WTC11 (cell line): ENCODE results near the gene JMJD6. TPM values are rescaled to one million over a fixed set of nuclear protein-coding genes. Genes with fewer than 3 reads are reported as not detected.

Experiments used
- ATAC-seq: fragments of 200-7000 bp; cut with Tn5 transposase; 2 replicates; pipeline ENCODE4 v1.10.0; 2021; ENCODE audit warnings: mild to moderate bottlenecking, moderate library complexity
- CTCF ChIA-PET: fragments of 300-600 bp; sonication (Branson Sonifier 250); formaldehyde crosslinking; loops from one replicate; lab custom pipeline; 2021; ENCODE audit warnings: antibody characterized with exemption; lab: Charles Lee
- POLR2A ChIA-PET: fragments of 350-600 bp; sonication (Branson Sonifier 250); formaldehyde crosslinking; loops from one replicate; lab custom pipeline; 2021; ENCODE audit warnings: antibody characterized with exemption; lab: Charles Lee
- DNase-seq: peaks from one replicate; pipeline ENCODE4 v3.0.0; 2021; ENCODE audit warnings: low spot score
- H3K27ac Mint-ChIP-seq: 2 replicates; pipeline ENCODE4 v1.8.0; 2021; ENCODE audit warnings: mixed read lengths
- H3K27me3 Mint-ChIP-seq: 2 replicates; pipeline ENCODE4 v1.8.0; 2021; ENCODE audit warnings: low read depth, mild to moderate bottlenecking, moderate library complexity, mixed read lengths
- H3K36me3 Mint-ChIP-seq: 2 replicates; pipeline ENCODE4 v1.8.0; 2021; ENCODE audit warnings: mixed read lengths
- H3K4me1 Mint-ChIP-seq: 2 replicates; pipeline ENCODE4 v1.8.0; 2022; ENCODE audit warnings: mixed read lengths
- H3K4me3 Mint-ChIP-seq: 2 replicates; pipeline ENCODE4 v1.8.0; 2021; ENCODE audit warnings: mild to moderate bottlenecking, moderate library complexity, mixed read lengths
- H3K9me3 Mint-ChIP-seq: 2 replicates; pipeline ENCODE4 v1.8.0; 2021; ENCODE audit warnings: mixed read lengths
- CBFB ChIP-seq: sonication (generic); formaldehyde crosslinking; IDR thresholded peaks from 2 replicates; pipeline ENCODE4 v1.8.1; 2022; ENCODE audit warnings: mild to moderate bottlenecking, low read depth, missing genetic modification reagents
- FOXK1 ChIP-seq: sonication (generic); formaldehyde crosslinking; IDR thresholded peaks from 2 replicates; pipeline ENCODE4 v1.8.0; 2022; ENCODE audit warnings: mild to moderate bottlenecking, moderate library complexity, missing genetic modification reagents
- GABPB1 ChIP-seq: sonication (generic); formaldehyde crosslinking; IDR thresholded peaks from 2 replicates; pipeline ENCODE4 v1.8.1; 2023; ENCODE audit warnings: mild to moderate bottlenecking, missing genetic modification reagents
- KAT7 ChIP-seq: sonication (generic); formaldehyde crosslinking; IDR thresholded peaks from 2 replicates; pipeline ENCODE4 v1.8.1; 2023; ENCODE audit warnings: missing genetic modification reagents, mild to moderate bottlenecking, borderline replicate concordance
- NFE2L1 ChIP-seq: sonication (generic); formaldehyde crosslinking; IDR thresholded peaks from 2 replicates; pipeline ENCODE4 v1.8.1; 2023; ENCODE audit warnings: missing genetic modification reagents
- NR1H2 ChIP-seq: sonication (generic); formaldehyde crosslinking; IDR thresholded peaks from 2 replicates; pipeline ENCODE4 v1.9.0; 2021; ENCODE audit warnings: mild to moderate bottlenecking, moderate library complexity, missing genetic modification reagents
- NR2C2 ChIP-seq: sonication (generic); formaldehyde crosslinking; IDR thresholded peaks from 2 replicates; pipeline ENCODE4 v1.8.0; 2022; ENCODE audit warnings: mild to moderate bottlenecking, missing genetic modification reagents
- RORB ChIP-seq: fragments of 250-450 bp; sonication (Bioruptor Pico); IDR thresholded peaks from 2 replicates; pipeline ENCODE4 v1.9.0; 2021; ENCODE audit warnings: mild to moderate bottlenecking
- SMAD4 ChIP-seq: sonication (generic); formaldehyde crosslinking; IDR thresholded peaks from 2 replicates; pipeline ENCODE4 v1.8.0; 2022; ENCODE audit warnings: mild to moderate bottlenecking, missing genetic modification reagents
- TCF7 ChIP-seq: sonication (generic); formaldehyde crosslinking; IDR thresholded peaks from 2 replicates; pipeline ENCODE4 v1.8.0; 2022; ENCODE audit warnings: mild to moderate bottlenecking, low read depth, missing genetic modification reagents, moderate library complexity
- TP53 ChIP-seq: sonication (generic); formaldehyde crosslinking; IDR thresholded peaks from 2 replicates; pipeline ENCODE4 v1.8.1; 2023; ENCODE audit warnings: mild to moderate bottlenecking, missing genetic modification reagents
- ZNF263 ChIP-seq: sonication (generic); formaldehyde crosslinking; IDR thresholded peaks from 2 replicates; pipeline ENCODE4 v1.8.1; 2022; ENCODE audit warnings: low read depth, mild to moderate bottlenecking, moderate library complexity, missing genetic modification reagents
- total RNA-seq: library from RNA; stranded (reverse); gene quantifications from 3 replicates; pipeline ENCODE4 v1.2.3, GENCODE V29; 2021
- TF ChIP-seq, protein P1 (sequence below): sonication (generic); formaldehyde crosslinking; IDR thresholded peaks from 2 replicates; pipeline ENCODE4 v1.8.0; 2022; ENCODE audit warnings: missing genetic modification reagents
- TF ChIP-seq, protein P2 (sequence below): sonication (generic); formaldehyde crosslinking; IDR thresholded peaks from 2 replicates; pipeline ENCODE4 v1.8.1; 2023; ENCODE audit warnings: mild to moderate bottlenecking, moderate library complexity, missing genetic modification reagents
- TF ChIP-seq, protein P3 (sequence below): sonication (generic); formaldehyde crosslinking; IDR thresholded peaks from 2 replicates; pipeline ENCODE4 v1.8.0; 2023; ENCODE audit warnings: missing genetic modification reagents
- TF ChIP-seq, protein P4 (sequence below): fragments of 250-450 bp; sonication (Bioruptor Pico); IDR thresholded peaks from 2 replicates; pipeline ENCODE4 v2.1.2; 2022; ENCODE audit warnings: mild to moderate bottlenecking, moderate library complexity

The JMJD6 gene
- total RNA-seq, 1 experiment from 2014 or later: 21.6 TPM

DNA sequence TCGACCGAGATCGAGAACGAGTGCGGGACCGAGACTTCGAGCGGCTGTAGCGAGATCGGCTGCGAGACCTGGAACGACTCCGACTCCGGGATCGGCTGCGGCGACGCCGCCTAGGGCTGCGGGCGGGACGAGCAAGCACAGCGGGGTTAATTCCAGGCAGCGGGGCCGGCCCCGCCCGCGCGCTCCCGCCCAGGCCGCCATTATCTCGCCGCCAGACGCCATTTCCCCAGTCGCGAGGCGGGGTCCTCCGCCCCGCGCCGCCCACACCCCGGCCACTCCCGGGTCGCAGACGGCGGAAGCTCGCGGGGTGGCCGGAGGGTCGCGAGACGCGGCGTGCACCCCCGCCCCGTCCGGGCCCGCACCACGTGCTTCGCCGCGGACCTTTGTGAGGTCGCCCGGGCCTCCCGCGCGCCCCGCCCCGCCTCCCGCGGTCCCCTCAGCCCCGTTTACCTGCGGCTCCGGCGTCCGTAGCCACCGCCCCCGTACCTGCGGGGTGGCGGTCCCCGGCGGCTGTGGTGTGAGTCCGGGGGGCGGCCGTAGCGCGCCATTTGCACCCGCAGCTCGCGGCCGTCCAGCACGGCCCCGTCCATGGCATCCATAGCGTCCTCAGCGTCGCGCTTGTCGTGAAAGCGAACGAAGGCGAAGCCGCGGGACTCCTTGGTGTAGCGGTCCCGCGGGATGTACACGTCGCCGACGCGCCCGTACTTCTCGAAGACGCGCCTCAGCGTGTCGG is 10.1 kb upstream of the JMJD6 start:
- Mint-ChIP-seq H3K27ac (peak overlapping the region; percentile 98), H3K4me1 (peaks cover 42% of the 10 kb centered on the region), H3K4me3 (peak overlapping the region; percentile 99), H3K36me3 (peaks cover 48% of the 10 kb centered on the region), H3K27me3 (no peaks in the 10 kb centered on the region), H3K9me3 (no peaks in the 10 kb centered on the region)
- DNase-seq (peak; percentile 70), ATAC-seq (no peak; the same call in 1 of the 2 replicates)
- ChIA-PET CTCF (no interaction called here), POLR2A (interaction anchor here (3.1 kb wide), 1 partner anchor 9 kb away, joined by 28 read pairs; the partner anchor contains the start of genes JMJD6 and METTL23)
- no peak for TF ChIP-seq RORB
- TF ChIP-seq, protein P1, sequence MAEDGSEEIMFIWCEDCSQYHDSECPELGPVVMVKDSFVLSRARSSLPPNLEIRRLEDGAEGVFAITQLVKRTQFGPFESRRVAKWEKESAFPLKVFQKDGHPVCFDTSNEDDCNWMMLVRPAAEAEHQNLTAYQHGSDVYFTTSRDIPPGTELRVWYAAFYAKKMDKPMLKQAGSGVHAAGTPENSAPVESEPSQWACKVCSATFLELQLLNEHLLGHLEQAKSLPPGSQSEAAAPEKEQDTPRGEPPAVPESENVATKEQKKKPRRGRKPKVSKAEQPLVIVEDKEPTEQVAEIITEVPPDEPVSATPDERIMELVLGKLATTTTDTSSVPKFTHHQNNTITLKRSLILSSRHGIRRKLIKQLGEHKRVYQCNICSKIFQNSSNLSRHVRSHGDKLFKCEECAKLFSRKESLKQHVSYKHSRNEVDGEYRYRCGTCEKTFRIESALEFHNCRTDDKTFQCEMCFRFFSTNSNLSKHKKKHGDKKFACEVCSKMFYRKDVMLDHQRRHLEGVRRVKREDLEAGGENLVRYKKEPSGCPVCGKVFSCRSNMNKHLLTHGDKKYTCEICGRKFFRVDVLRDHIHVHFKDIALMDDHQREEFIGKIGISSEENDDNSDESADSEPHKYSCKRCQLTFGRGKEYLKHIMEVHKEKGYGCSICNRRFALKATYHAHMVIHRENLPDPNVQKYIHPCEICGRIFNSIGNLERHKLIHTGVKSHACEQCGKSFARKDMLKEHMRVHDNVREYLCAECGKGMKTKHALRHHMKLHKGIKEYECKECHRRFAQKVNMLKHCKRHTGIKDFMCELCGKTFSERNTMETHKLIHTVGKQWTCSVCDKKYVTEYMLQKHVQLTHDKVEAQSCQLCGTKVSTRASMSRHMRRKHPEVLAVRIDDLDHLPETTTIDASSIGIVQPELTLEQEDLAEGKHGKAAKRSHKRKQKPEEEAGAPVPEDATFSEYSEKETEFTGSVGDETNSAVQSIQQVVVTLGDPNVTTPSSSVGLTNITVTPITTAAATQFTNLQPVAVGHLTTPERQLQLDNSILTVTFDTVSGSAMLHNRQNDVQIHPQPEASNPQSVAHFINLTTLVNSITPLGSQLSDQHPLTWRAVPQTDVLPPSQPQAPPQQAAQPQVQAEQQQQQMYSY (CRISPR knock-in tag): peak; percentile 81
- peak; percentile 81 for TF ChIP-seq NR1H2
- TF ChIP-seq KAT7 (CRISPR knock-in tag): 0 out of 2 replicates have a peak, but pooled peaks have one; percentile 15
- TF ChIP-seq, protein P2, sequence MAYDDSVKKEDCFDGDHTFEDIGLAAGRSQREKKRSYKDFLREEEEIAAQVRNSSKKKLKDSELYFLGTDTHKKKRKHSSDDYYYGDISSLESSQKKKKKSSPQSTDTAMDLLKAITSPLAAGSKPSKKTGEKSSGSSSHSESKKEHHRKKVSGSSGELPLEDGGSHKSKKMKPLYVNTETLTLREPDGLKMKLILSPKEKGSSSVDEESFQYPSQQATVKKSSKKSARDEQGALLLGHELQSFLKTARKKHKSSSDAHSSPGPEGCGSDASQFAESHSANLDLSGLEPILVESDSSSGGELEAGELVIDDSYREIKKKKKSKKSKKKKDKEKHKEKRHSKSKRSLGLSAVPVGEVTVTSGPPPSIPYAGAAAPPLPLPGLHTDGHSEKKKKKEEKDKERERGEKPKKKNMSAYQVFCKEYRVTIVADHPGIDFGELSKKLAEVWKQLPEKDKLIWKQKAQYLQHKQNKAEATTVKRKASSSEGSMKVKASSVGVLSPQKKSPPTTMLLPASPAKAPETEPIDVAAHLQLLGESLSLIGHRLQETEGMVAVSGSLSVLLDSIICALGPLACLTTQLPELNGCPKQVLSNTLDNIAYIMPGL (CRISPR knock-in tag): peak; percentile 20; the same call in 1 of the 2 replicates
- TF ChIP-seq NFE2L1 (CRISPR knock-in tag): no peak
- TF ChIP-seq CBFB (CRISPR knock-in tag): no peak
- TF ChIP-seq NR2C2 (CRISPR knock-in tag): 0 out of 2 replicates have a peak, but pooled peaks have one; percentile 12
- no peak; the same call in 1 of the 2 replicates for TF ChIP-seq TCF7 (CRISPR knock-in tag)
- no peak for TF ChIP-seq GABPB1 (CRISPR knock-in tag)
- TF ChIP-seq, protein P3, sequence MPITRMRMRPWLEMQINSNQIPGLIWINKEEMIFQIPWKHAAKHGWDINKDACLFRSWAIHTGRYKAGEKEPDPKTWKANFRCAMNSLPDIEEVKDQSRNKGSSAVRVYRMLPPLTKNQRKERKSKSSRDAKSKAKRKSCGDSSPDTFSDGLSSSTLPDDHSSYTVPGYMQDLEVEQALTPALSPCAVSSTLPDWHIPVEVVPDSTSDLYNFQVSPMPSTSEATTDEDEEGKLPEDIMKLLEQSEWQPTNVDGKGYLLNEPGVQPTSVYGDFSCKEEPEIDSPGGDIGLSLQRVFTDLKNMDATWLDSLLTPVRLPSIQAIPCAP (CRISPR knock-in tag): 0 out of 2 replicates have a peak, but pooled peaks have one; percentile 31
- TF ChIP-seq TP53 (CRISPR knock-in tag): no peak; the same call in 1 of the 2 replicates
- peak; percentile 5; the same call in 1 of the 2 replicates for TF ChIP-seq SMAD4 (CRISPR knock-in tag)
- TF ChIP-seq FOXK1 (CRISPR knock-in tag): 0 out of 2 replicates have a peak, but pooled peaks have one; percentile 49

DNA sequence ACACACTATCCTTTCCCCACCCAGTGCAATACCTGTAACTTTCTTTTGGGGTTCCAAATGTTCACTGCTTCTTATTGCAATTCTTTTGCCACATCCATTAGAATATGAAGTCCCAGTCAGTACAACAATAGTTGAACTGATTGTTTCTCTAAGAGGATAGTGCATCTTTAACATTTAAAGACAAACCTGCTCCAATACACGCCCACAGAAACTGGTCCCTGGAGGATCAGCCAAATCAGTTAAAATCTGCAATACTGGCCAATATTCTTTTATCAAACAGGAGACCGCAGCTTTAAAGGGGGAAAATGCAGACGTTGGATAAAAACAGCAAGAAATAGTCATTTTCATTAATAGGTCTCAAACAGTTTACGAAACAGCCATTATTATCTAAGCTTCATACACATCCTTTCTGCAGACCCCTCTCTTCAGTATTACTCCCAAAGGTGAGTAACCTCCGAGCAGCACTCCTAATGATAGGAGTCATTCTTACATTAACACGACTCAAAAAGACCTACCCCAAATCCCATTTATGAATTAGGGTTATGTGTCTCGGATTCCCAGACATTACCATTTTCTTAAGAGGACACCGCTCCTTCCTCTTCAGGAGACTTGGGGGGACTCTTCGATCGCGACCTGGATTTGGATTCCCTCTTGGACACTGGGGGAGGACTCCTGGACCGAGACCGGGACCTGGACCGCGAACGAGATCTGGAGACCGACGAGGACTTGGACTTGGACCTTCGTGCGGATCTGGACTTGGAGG is 9.4 kb upstream of the JMJD6 start:
- Mint-ChIP-seq H3K27ac (peak overlapping the region; percentile 98), H3K4me3 (peak overlapping the region; percentile 99), H3K27me3 (no peaks in the 10 kb centered on the region), H3K36me3 (peaks cover 44% of the 10 kb centered on the region), H3K4me1 (peaks cover 42% of the 10 kb centered on the region), H3K9me3 (no peaks in the 10 kb centered on the region)
- no peak for DNase-seq
- no peak for ATAC-seq
- TF ChIP-seq, protein P4, sequence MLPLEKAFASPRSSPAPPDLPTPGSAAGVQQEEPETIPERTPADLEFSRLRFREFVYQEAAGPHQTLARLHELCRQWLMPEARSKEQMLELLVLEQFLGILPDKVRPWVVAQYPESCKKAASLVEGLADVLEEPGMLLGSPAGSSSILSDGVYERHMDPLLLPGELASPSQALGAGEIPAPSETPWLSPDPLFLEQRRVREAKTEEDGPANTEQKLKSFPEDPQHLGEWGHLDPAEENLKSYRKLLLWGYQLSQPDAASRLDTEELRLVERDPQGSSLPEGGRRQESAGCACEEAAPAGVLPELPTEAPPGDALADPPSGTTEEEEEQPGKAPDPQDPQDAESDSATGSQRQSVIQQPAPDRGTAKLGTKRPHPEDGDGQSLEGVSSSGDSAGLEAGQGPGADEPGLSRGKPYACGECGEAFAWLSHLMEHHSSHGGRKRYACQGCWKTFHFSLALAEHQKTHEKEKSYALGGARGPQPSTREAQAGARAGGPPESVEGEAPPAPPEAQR (CRISPR knock-in tag): no peak
- TF ChIP-seq SMAD4 (CRISPR knock-in tag) (peak; percentile 17; the same call in 1 of the 2 replicates), ZNF263 (CRISPR knock-in tag) (peak; percentile 11; the same call in 1 of the 2 replicates)
- ChIA-PET CTCF (no interaction called here), POLR2A (interaction anchor here (3.1 kb wide), 1 partner anchor 8 kb away, joined by 28 read pairs; the partner anchor contains the start of genes JMJD6 and METTL23)
